Neutrophil (primary cell): ENCODE data around the gene STX5.

Experiments used
- H3K27ac ChIP-seq: fragments of 200-600 bp; sonication (generic); 2 replicates; pipeline ENCODE4 v1.5.1; 2016; ENCODE audit warnings: mild to moderate bottlenecking, moderate library complexity
- H3K27me3 ChIP-seq: fragments of 200-600 bp; sonication (generic); 2 replicates; pipeline ENCODE4 v1.6.0; 2016; ENCODE audit warnings: mild to moderate bottlenecking
- H3K36me3 ChIP-seq: fragments of 200-600 bp; sonication (generic); 2 replicates; pipeline ENCODE4 v1.5.1; 2017
- H3K4me1 ChIP-seq, 2 experiments: fragments of 200-600 bp in 1 of 2; sonication (generic) in 1 of 2; 1 replicate in 1 of 2; 2 replicates in 1 of 2; pipeline versions ENCODE4 v1.5.1 to v1.6.1; 2013 to 2016; ENCODE audit warnings: low read depth in 1 of 2, low read length in 1 of 2, mild to moderate bottlenecking in 1 of 2, moderate library complexity in 1 of 2; ENCODE audit not compliant: control insufficient read depth in 1 of 2, insufficient read depth in 1 of 2
- H3K4me3 ChIP-seq, 2 experiments: fragments of 200-600 bp in 1 of 2; sonication (generic) in 1 of 2; 1 replicate in 1 of 2; 2 replicates in 1 of 2; pipeline ENCODE4 v1.5.1; 2013 to 2016; ENCODE audit warnings: low read depth in 1 of 2, low read length in 1 of 2, mild to moderate bottlenecking in 1 of 2, moderate library complexity in 1 of 2
- H3K9me3 ChIP-seq: fragments of 200-600 bp; sonication (generic); 2 replicates; pipeline ENCODE4 v1.5.1; 2016
- TF ChIP-seq, protein P1 (sequence below): fragments of 200-600 bp; sonication (generic); IDR thresholded peaks from 2 replicates; pipeline ENCODE4 v1.5.1; 2016; ENCODE audit warnings: antibody characterized with exemption

Gene STX5

DNA sequence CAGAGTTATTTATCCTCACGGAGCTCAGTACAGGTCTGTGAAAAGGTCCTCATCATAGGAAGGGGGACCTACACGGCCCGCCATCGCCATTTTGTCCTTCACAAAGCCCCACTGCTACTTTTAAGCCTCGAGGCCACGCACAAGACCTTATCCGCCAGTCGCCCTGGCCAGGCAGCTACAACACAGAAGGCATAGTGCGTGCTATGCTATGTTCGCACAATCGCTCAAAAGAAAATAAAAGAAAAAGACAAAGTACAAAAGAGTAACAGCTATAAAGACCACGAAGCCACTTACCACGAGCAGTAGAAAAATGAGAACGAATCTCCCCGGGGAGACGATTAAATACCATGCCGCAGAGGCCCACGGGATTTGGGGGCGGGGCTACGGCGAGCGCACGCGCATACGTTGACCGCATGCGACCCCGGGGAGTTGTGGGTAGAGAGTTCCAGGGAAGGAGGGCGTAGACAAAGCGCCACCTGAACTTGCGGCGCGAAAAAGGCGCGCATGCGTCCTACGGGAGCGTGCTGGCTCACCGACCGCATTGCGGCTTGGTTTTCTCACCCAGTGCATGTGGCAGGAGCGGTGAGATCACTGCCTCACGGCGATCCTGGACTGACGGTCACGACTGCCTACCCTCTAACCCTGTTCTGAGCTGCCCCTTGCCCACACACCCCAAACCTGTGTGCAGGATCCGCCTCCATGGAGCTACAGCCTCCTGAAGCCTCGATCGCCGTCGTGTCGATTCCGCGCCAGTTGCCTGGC lies 23.9 kb upstream of the STX5 start:
- Histone ChIP-seq H3K27ac (peak overlapping the region; percentile 75), H3K4me1 (peaks cover 26 to 34% of the 10 kb centered on the region in 2 experiments), H3K9me3 (no peaks in the 10 kb centered on the region), H3K27me3 (no peaks in the 10 kb centered on the region), H3K36me3 (peaks cover 7% of the 10 kb centered on the region), H3K4me3 (peak overlapping the region; percentile 61 to 81)
- TF ChIP-seq, protein P1, sequence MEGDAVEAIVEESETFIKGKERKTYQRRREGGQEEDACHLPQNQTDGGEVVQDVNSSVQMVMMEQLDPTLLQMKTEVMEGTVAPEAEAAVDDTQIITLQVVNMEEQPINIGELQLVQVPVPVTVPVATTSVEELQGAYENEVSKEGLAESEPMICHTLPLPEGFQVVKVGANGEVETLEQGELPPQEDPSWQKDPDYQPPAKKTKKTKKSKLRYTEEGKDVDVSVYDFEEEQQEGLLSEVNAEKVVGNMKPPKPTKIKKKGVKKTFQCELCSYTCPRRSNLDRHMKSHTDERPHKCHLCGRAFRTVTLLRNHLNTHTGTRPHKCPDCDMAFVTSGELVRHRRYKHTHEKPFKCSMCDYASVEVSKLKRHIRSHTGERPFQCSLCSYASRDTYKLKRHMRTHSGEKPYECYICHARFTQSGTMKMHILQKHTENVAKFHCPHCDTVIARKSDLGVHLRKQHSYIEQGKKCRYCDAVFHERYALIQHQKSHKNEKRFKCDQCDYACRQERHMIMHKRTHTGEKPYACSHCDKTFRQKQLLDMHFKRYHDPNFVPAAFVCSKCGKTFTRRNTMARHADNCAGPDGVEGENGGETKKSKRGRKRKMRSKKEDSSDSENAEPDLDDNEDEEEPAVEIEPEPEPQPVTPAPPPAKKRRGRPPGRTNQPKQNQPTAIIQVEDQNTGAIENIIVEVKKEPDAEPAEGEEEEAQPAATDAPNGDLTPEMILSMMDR: peak; percentile 56

- Histone ChIP-seq H3K27me3 (no peaks in the 10 kb centered on the region), H3K36me3 (peaks cover 7% of the 10 kb centered on the region), H3K9me3 (no peaks in the 10 kb centered on the region), H3K4me3 (peak overlapping the region; percentile 61 to 81), H3K4me1 (peaks cover 26 to 34% of the 10 kb centered on the region in 2 experiments), H3K27ac (peak overlapping the region; percentile 75)
- TF ChIP-seq, protein P1: no peak
These were observed 23.1 kb upstream of the STX5 start for GRCh38 chr11:62854825-62855570.

DNA sequence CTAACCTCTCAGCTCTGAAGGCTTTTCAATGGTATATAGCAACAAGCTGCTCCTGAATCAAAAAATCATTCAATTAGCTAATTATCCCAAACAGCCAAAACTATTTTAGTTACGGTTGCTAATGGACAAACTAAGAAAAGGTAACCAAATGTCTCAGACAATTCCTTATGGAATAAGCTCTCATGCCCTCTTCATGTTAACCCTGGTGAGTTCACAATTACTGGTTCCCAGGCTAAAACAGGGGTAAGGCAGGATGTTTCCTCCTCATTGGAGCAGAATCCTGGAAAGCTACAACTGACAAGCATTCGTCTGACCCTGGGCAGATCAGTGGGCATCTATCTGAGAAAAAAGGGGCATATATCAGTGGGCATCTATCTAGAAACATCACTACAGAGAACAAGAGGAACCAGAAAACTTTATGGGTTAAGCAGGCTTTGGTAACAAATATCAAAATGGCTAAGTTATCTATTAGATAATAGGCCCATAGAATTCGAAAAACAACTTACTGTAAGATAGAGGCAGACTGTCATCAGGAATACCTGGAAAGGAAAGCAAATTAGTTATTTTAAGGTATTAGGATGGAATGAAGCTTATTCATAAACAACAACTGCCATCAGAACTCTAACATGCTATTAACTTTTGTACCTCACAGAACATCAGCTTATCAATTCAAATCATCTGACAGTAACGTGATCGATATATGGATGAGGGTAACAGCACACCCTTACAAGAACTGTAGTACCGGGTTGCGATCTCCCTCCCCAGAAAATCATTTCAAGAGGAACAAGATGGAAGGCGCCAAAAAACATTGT lies 22.4 kb upstream of the STX5 start:
- Histone ChIP-seq H3K27ac (peak overlapping the region; percentile 75), H3K4me3 (peak overlapping the region in 1 of 2 experiments; percentile 61), H3K27me3 (no peaks in the 10 kb centered on the region), H3K9me3 (no peaks in the 10 kb centered on the region), H3K36me3 (peaks cover 7% of the 10 kb centered on the region), H3K4me1 (peaks cover 26 to 34% of the 10 kb centered on the region in 2 experiments)
- TF ChIP-seq, protein P1: no peak

DNA sequence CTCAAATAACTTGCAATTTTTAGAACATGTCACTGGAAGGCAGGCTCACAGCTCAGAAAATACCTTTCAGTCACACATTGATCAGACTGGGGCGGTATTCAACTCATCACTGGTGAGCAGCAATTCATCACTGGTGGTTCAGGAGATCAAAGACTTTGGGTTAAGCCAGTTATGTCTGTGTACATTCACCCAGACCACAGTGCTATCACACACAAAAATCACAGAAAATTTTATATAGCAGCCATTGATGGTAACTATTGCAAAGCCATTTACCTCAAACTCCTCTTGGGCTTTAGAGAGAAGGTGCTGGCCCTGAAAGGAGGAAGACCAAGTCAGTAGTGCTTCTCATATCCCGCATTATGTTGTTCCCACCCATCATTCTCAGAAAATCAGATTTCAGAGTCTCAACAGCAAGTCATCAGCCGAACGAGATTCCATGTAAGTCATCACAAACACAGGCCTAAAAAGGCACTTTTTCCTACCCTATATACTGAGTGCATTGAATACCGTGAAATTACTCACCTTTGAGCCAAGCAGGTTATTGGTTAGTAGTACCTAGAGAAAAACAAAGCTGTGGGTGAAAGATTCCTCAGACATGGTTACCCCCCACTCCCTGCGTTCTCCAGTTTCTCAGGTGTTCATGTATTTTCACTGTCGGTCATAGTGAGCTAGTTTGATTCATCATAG lies 21.6 kb upstream of the STX5 start:
- Histone ChIP-seq H3K27me3 (no peaks in the 10 kb centered on the region), H3K4me1 (peaks cover 26 to 34% of the 10 kb centered on the region in 2 experiments), H3K9me3 (no peaks in the 10 kb centered on the region), H3K27ac (no peak overlapping the region), H3K4me3 (no peak overlapping the region), H3K36me3 (peaks cover 7% of the 10 kb centered on the region)
- TF ChIP-seq, protein P1: no peak
